AG04449 (cell line): ENCODE results near the gene NUP214.

ENCODE experiments used
- CTCF ChIA-PET: fragments of 350-600 bp; formaldehyde crosslinking; extraction: SDS; loops from one replicate; lab custom pipeline; 2021; ENCODE audit warnings: antibody characterized with exemption; lab: Yijun Ruan, JAX
- POLR2A ChIA-PET: fragments of 400-600, 350-600 bp; formaldehyde crosslinking; extraction: SDS; loops from one replicate; lab custom pipeline; 2020; ENCODE audit warnings: antibody characterized with exemption, inconsistent platforms; lab: Yijun Ruan, JAX
- DNase-seq: peaks from one replicate; pipeline ENCODE4 v3.0.0-alpha.2; 2010; ENCODE audit warnings: low read depth, low spot score
- H3K4me3 ChIP-seq: 2 replicates; pipeline ENCODE4 v1.5.1; 2011; ENCODE audit warnings: low read depth, mild to moderate bottlenecking, control low read depth, low read length
- TF ChIP-seq, protein P1 (sequence below): IDR thresholded peaks from one replicate; pipeline ENCODE4 v1.5.1; 2011; ENCODE audit warnings: mild to moderate bottlenecking, moderate library complexity, low read length, control low read depth, inconsistent platforms; ENCODE audit not compliant: insufficient read depth; ENCODE audit errors: missing control alignments

The NUP214 gene

DNA sequence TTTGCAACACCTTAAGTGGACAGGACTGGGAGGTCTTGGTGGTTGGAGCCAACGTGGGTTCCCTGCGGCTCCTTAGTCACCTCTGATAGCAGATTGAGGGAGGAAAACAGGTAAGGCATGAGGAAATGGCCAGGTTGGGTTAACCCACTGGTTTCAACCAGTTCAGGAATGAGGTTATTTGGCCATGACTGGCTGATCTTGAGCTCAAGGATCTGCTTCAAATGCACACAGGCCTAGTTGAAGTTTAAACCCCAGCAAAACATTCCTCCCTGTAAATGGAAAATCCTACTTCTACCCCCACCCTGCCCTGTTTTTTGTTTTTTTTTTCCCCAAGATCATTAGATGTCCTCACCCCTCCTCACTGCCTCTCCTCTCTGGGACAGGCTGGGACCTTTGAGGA, 3.2 kb upstream of the NUP214 start:
- DNase-seq: no peak
- ChIA-PET CTCF (no interaction called here), POLR2A (no interaction called here)
- H3K4me3 ChIP-seq: no peak overlapping the region
- TF ChIP-seq, protein P1, sequence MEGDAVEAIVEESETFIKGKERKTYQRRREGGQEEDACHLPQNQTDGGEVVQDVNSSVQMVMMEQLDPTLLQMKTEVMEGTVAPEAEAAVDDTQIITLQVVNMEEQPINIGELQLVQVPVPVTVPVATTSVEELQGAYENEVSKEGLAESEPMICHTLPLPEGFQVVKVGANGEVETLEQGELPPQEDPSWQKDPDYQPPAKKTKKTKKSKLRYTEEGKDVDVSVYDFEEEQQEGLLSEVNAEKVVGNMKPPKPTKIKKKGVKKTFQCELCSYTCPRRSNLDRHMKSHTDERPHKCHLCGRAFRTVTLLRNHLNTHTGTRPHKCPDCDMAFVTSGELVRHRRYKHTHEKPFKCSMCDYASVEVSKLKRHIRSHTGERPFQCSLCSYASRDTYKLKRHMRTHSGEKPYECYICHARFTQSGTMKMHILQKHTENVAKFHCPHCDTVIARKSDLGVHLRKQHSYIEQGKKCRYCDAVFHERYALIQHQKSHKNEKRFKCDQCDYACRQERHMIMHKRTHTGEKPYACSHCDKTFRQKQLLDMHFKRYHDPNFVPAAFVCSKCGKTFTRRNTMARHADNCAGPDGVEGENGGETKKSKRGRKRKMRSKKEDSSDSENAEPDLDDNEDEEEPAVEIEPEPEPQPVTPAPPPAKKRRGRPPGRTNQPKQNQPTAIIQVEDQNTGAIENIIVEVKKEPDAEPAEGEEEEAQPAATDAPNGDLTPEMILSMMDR: no peak

DNA sequence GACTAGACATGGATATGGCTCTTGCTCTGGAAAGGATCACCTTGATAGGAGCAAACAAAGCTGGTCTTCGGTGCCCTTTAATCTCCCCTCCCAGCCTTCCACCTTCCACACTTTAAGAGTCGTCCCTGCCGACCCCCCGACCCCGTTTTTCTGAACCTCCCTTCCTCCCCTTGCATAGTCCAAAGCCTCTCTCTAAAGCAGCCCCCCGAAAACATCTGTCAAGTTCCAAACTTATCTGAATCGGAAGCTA, 423 bp upstream of the NUP214 start:
- DNase-seq: no peak
- peak overlapping the region; percentile 100 for H3K4me3 ChIP-seq
- ChIA-PET CTCF (interaction anchor here (1.1 to 2.1 kb wide), 8 partner anchors 53 to 256 kb away, joined by 3 to 10 read pairs (median 4); no protein-coding TSS in a partner anchor), POLR2A (interaction anchor here (0.6 to 0.9 kb wide), 2 partner anchors 18 to 55 kb away, joined by 3 to 4 read pairs; no protein-coding TSS in a partner anchor)
- TF ChIP-seq, protein P1: no peak

- ChIA-PET CTCF (interaction anchor here (1.0 to 2.1 kb wide), 5 partner anchors 52 to 224 kb away, joined by 3 to 10 read pairs (median 4); no protein-coding TSS in a partner anchor), POLR2A (interaction anchor here (0.5 to 0.7 kb wide), 2 partner anchors 145 to 877 kb away, joined by 3 read pairs; no protein-coding TSS in a partner anchor)
- TF ChIP-seq, protein P1: no peak
- peak overlapping the region; percentile 100 for H3K4me3 ChIP-seq
- DNase-seq: no peak
Observed at GRCh38 chr9:131126059-131126426, 657 bp downstream of the NUP214 start.

DNA sequence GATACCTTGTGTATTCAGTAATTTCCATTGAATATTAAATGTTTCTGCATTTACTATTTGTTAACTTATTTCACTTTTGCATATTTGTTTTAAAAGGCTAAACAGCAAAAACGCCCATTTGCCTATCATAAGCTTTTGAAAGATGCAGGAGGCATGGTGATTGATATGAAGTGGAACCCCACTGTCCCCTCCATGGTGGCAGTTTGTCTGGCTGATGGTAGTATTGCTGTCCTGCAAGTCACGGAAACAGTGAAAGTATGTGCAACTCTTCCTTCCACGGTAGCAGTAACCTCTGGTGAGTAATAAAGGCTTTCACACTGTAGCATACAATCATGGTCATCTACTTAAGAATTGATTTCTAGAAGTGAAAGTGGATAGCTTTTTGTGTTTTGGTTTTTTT, 3.8 kb downstream of the NUP214 start:
- H3K4me3 ChIP-seq: no peak overlapping the region
- POLR2A ChIA-PET: no interaction called here
- CTCF ChIA-PET: interaction anchor here (1.3 to 1.8 kb wide), 2 partner anchors 72 to 207 kb away, joined by 3 to 5 read pairs; no protein-coding TSS in a partner anchor
- TF ChIP-seq, protein P1: no peak
- no peak for DNase-seq

DNA sequence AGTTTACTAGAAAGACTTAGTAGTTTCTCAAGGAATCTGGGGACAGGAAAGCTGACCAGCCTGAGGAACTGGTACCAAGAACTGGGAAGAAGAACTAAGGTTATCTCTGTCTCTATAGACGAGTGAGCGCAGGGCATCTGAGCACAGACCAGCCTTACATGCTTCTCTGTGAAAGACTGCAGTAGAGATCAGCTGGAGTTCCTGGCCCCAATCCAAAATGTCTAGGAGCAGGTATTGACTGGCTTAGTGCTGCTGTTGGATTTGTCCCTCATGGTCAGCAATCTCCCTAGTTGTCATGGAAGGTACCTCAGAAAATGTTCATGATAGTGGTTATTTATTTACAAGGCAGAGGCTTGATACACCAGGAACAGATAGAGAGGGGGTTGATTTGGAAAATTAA, 13.3 kb downstream of the NUP214 start:
- no peak for DNase-seq
- no peak overlapping the region for H3K4me3 ChIP-seq
- ChIA-PET CTCF (no interaction called here), POLR2A (no interaction called here)
- TF ChIP-seq, protein P1: no peak

DNA sequence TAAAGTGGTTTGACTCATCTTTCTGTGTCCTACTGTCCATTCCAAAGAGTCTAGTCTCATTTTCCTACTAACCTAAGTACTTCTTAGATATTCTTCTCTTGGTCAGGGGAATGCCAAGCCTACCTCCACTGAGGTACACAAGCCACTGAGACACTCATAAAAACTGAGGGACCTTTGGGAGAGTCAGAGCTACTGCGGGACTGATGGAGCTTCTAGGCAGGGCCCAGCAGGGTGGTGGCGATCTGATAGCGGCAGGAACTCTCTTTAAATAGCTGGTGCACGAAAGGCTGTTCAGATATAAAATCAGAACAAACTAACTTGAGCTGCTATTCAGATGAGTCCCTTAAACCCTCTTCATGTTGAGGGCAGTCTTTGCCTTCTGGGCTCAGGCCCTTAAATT, 14.7 kb downstream of the NUP214 start:
- POLR2A ChIA-PET: no interaction called here
- TF ChIP-seq, protein P1: no peak
- DNase-seq: no peak
- CTCF ChIA-PET: interaction anchor here (1.7 kb wide), 1 partner anchor 196 kb away, joined by 3 read pairs; no protein-coding TSS in a partner anchor
- no peak overlapping the region for H3K4me3 ChIP-seq
